Glomerular visceral epithelial cell (primary cell): ENCODE results near the gene BRD3OS.

Experiments
- DNase-seq: peaks from one replicate; pipeline ENCODE4 v3.0.0-alpha.2; 2016; ENCODE audit errors: extremely low spot score

Gene BRD3OS

GRCh38 chr9:134004881-134005280 is 20.4 kb upstream of the BRD3OS start:
- DNase-seq, result no peak

- no peak for DNase-seq
Observed at GRCh38 chr9:134005381-134005780, 19.9 kb upstream of the BRD3OS start.

- peak; percentile 29 for DNase-seq
Observed at GRCh38 chr9:134007150-134007549, 18.1 kb upstream of the BRD3OS start.

- no peak for DNase-seq
Observed at GRCh38 chr9:134007571-134007970, 17.7 kb upstream of the BRD3OS start.

GRCh38 chr9:134010310-134011173 is 14.7 kb upstream of the BRD3OS start:
- DNase-seq, result peak; percentile 34

- DNase-seq, result no peak
Observed at GRCh38 chr9:134011401-134011800, 13.9 kb upstream of the BRD3OS start.

GRCh38 chr9:134014946-134015345 is 10.3 kb upstream of the BRD3OS start:
- DNase-seq, result peak; percentile 28

- no peak for DNase-seq
Observed at GRCh38 chr9:134024214-134024792, 978 bp upstream of the BRD3OS start.

- DNase-seq, result peak; percentile 45
Observed at GRCh38 chr9:134025606-134026541, 593 bp downstream of the BRD3OS start.

- no peak for DNase-seq
Observed at GRCh38 chr9:134026581-134026980, 1.3 kb downstream of the BRD3OS start.

GRCh38 chr9:134026981-134027380 is 1.7 kb downstream of the BRD3OS start:
- DNase-seq, result no peak

GRCh38 chr9:134027561-134027960 is 2.3 kb downstream of the BRD3OS start:
- no peak for DNase-seq

GRCh38 chr9:134028076-134028475 is 2.8 kb downstream of the BRD3OS start:
- DNase-seq, result no peak

- no peak for DNase-seq
Observed at GRCh38 chr9:134028575-134029247, 3.4 kb downstream of the BRD3OS start.

- no peak for DNase-seq
Observed at GRCh38 chr9:134029248-134030226, 4.3 kb downstream of the BRD3OS start.

- no peak for DNase-seq
Observed at GRCh38 chr9:134030821-134031470, 5.7 kb downstream of the BRD3OS start.

- DNase-seq, result no peak
Observed at GRCh38 chr9:134031783-134032182, 6.5 kb downstream of the BRD3OS start.

GRCh38 chr9:134032456-134033222 is 7.4 kb downstream of the BRD3OS start:
- no peak for DNase-seq
